ENCODE results near the gene UNC13C.
"Not testable (repeated sequence)": the region's sequence is repeated elsewhere in the genome, so short reads cannot be mapped to it uniquely, and the experiment has no call there.

UNC13C gene

DNA sequence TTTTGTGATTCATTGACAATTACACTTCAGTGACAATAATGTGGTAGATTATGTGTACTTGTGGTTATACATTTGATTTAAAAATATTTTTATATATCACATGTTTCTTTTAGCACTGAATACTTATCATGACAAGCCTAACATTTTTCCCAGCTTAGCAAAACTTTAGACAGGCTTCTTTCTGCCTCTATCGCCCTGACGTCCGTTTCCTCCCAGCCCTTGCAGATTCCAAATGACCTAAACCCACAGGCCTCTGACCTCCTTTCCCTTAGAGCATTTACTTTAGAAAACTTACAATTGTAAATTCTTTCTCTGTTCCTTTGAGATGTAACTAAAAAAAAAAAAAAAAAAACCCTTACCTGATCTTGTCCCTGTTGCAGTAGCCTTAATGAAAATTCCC lies 326.1 kb downstream of the UNC13C start:
- DNase-seq (ENCODE audit: low spot score), result no peak

DNA sequence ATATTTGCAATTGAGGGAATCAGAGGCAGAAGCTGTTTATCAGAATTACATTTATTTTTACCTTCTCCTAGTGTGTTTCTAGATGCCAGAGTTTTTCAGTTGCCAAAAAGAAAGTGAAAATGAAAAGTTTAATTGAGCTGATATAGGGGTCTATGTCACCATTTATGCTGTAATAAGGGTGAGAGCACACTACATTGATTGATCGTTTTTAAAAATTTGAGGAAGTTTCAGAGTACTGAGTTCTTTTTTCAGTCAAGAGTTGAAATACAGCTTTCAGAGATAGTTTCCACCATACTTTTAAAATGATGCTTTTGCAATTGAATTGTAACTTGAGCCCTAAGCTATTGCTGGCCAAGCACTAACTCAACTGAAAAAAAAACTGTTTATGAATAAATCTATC lies 326.9 kb downstream of the UNC13C start:
- DNase-seq (ENCODE audit: low spot score), result no peak

DNA sequence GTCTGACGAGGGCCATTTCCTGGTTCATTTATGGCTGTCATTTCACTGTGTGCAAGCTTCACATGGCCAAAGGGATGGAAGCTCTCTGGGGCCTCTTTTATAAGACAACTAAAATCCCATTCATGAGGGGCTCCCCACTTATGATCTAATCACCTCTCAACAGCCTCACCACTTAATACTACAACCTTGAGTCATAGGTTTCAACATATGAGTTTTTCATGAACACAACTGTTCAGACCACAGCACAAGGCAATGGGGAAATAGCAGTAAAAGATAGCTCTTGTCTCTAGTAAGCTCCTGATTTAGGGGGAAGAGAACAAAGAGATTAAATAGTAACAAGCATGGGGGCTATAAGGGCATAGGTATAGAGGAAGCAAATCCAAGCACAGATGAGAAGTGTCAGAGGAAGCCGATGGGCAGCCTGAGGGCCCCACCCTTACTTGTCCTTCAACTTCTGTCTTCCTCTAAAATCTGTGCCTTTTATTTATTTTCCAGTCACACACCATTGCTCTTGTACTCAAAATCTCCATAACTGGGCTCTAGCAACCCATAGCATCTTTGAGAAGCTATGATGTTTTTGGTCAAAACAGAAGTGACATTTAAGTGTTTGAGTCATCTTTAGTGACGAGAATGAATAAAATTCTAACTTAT lies 329.1 kb downstream of the UNC13C start:
- no peak for DNase-seq (ENCODE audit: low spot score)

DNA sequence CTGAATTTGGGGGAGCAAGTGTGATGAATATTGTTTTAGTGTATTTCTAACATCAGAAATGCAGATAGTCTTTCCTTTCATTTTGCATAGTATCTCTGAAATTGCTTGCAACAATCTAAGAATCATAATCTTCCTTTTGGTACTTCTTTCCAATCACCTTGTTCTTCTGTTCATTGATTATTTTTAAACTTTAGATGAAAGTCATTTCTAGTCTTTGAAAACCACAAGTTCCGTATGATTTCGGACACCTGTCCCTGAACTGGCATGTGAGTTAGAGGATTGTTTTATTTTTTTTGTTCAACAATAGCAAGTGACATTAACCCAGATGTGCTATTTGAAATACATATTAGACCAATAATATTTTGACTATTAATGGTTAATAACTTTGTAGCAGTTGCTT lies 329.7 kb downstream of the UNC13C start:
- no peak for DNase-seq (ENCODE audit: low spot score)

DNA sequence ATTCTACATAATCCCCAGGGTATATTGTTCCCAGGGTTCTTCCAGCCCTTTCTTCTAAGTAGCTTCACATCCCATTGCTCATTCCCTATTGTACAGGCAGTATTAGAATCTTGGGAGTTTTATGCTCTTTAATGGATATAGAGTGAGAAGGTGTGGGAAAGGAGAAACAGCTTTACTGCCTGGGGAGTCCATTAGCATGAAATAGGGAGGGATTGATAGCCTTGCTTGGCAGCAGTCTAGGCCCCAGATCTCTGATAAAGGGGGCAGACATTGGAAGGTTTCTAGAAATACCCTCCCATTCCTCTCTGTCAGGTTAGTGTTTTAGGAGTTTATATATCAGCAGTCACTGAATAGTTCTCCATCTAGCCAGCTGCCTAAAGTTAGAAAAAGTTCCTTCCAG lies 334.3 kb downstream of the UNC13C start:
- DNase-seq (ENCODE audit: low spot score), result no peak

DNA sequence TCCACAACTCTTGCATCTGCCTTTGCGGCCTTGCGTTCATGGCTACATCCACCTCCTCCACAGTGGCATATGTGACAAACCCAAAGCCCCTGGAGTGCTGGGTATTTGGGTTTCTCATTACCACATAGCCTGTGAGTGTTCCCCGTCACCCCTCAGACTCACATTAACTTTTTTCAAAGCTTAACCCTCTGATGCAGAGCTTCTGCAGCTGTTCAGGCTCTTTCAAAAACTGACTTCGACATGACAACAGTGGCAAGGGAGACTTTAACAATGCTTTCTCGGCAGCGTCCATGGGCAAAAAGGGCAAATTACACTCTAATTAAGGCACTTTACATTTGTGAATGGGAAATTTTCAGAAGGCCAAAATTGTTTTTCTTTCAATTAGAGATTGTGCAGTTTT lies 343.2 kb downstream of the UNC13C start:
- DNase-seq (ENCODE audit: low spot score), result no peak

DNA sequence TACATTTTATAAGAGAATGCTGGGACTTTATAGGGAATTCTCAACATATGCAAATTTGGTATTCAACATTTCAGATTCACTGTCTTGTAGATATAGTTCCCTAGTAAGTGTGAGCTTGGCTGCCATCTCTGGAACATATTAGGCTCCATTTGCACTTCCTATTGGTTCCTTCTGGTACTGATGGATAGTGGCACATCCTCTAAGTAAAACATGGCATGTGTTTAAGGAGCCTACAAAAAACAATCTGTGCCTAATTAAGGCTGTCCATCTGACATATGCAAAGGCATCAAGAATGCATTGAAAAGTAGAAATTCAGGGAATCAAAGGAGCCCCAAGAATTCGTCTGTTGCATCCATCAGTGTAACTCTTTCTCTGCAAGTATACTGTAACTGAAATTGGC lies 344.1 kb downstream of the UNC13C start:
- DNase-seq (ENCODE audit: low spot score), result no peak

DNA sequence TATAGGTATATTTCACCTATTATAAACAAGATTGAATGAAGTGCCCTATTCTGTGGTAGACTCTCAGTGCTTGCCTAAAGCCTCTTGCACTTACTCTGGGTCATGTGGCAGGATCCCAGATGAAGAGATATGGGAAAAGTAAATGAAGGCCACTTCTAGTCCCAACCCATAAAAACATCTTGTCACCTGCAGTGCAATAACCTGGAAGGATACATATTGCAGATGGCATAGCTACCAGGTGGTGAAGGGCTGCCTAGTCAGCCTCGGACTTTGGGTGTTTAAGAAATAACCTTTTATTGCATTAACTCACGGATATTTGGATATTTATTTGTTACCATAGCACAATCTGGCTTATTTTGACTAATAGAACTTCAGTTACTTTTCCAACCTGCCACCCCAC lies 367.1 kb downstream of the UNC13C start:
- DNase-seq (ENCODE audit: low spot score), result no peak

DNA sequence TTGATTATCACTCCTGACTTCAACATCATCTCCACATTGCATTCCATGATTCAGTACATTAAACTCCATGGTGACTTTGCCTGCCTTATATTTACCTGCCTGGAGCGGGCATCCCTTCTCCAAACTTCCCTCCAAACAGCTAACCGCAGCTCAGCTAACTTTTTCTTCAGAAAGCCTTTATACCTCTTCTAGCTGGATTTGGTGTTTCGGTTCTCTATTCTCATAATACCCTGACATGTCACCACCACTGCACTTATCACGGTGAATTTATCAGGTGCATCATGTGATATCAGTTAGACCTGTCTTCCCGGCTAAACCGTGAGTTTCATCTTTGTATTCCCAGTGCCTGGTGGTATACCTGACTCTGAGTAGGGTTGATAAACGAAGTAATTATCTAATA lies 367.6 kb downstream of the UNC13C start:
- DNase-seq (ENCODE audit: low spot score), result no peak

DNA sequence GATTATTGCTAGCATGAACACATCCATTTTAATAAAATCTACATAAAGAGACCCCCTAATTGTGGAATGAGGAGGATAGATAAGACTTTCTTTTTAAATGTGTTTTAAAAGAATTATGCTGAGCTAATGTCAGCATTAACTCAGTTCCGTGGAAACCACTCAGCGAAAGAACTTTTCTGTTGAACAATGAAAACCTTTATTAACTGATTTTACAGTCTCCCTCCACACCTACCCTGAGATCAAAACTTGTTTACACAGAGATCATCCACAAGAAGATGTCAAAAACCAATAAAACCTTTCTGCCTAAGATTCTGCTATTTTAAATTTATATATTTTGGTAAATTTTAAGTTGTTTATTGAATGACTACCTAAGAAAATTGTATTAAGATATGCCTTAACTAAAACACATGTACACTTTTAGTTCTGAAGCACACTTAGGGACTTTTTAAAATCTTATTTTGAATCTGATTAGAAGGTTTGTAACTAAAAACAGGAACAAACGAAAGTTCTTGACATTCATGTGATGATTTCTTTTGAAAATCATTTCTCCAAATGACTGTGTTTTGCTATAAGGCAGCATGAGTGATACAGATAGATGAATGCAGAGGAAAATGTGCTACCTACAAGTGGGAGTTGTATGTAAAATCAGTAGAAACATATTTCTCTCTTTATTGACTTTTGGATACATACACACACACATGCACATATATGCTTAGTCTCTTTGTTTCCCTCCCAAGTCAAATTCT lies 369.0 kb downstream of the UNC13C start:
- DNase-seq (ENCODE audit: low spot score), result no peak

DNA sequence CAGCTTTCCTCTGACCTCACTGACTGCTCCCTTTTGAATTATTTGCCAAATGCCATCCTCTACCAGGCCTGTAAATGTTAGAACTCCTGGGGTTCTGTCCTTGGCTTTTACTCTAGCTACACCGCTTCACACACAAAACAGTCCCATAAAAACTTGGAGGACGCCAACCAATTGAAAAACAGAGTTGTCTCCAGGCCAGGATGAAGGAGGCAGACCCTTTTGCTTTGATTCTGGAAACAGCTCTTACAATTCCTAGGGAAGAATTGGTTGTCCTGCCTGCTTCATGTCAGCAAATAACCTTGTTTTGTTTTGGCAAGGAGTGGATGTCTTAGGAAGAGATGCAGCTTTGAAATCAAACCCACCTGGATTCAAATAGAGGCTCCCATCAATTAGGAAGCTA lies 375.5 kb downstream of the UNC13C start:
- no peak for DNase-seq (ENCODE audit: low spot score)

DNA sequence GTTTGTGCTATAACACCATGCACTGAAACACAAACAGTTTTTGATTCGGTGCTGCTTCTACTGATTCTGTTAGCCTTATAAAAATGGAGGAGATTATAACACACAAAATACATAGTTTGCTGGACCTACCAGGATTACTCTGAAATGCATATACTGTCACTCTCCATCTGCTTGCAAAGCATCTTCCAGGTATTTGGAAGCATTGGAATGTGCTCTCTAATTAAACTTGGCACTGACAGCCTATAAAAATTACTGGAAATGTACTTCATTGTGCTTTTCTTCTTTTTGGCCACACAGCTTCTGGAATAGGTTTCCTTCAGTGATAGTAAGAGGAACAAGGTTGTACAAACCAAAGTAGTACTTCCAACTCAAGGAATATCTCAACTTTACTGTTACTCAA lies 376.1 kb downstream of the UNC13C start:
- no peak for DNase-seq (ENCODE audit: low spot score)

DNA sequence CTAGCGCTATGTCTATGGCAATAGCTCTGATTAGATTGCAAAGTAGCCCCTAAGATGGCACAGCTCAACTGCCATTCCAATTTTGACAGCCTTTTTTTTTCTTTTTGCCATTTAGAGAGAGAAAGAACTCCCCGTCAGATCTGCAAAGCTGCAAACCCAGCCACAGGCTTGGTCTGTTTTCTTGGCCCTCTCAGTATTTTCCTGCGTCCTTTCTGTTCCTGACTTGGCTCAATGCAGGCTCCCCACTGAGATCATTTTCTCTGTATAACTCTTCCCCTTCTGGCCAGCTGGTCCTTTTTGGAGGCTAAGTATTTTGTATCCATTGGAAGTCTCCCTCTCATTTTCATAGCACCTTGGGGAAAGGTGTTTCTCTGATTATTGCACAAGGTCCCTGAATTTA lies 386.7 kb downstream of the UNC13C start:
- DNase-seq (ENCODE audit: low spot score), result no peak

DNA sequence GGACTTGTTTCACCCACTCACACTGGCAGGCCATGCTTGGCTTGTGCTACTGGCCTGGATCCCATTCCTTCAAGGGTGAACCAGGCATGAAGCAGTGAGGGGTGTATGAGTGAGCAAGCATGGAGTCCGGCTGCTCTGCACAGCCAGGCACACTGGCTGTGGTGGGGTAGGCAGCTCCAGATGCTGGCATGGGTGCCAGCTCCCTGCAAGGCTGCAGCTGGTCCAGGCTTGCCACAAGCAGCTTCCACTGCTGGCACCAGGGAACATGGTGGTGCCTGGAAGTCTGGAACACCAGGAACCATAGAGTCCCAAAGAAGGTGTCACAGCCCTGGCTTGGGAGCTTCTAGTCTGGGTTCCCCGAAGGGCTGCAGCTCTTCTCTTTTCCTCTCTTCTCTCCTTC lies 395.1 kb downstream of the UNC13C start:
- no peak for DNase-seq (ENCODE audit: low spot score)

DNA sequence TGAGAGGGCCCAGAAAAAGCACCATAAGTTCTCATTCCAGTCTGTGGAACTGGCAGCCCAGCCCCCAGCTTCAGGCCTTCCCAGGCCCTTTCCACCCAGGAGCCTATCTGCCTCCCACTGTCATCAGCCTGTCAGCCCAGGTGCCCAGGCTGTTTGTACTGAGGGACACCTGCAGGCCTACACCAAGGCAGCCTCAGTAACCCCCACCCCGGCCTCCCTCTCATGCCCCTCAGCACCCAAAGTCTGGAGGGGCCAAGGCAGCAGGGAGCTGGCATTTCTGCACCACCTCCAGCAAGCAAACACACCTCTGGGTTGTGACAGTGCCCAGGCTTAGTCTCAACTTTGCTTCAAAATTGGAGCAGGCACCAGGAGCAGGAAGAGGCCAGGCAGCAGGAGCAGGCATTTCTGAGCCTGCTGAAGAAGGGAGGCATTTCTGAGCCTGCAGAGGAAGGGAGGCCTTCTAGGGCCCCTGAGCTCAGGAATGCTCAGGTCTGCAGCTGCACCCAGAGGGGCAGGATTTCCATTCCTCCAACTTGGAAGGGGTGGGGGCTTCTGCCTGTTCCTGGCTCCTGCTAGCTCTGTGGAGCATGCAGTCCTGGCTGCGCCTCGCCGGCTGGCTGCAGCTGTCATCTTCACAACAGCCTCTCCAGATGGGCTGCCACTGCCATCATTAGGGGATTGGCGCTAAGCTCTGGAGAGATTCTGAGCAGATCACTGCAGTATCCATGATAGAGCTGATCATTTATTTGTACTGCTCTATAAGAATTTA lies 396.1 kb downstream of the UNC13C start:
- no peak for DNase-seq (ENCODE audit: low spot score)

DNA sequence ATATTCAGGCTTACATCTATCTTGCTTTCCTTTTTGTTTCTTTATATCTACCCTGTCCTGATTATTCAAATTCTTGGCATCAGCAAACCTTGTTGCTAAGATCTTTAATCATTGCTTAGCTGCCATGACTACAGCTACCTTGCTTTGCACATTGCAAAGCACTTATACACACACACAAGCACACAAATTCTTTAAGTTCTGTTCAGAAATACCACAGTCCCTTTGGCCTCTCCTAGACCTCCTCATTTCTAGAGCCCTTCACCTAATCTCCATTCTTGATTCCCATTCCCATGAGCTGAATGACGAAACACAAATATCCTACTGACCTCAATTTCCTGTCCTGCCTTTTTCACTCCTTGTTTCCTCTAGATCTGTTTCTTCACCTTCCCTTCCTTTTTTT lies 409.6 kb downstream of the UNC13C start:
- DNase-seq (ENCODE audit: low spot score), result no peak

DNA sequence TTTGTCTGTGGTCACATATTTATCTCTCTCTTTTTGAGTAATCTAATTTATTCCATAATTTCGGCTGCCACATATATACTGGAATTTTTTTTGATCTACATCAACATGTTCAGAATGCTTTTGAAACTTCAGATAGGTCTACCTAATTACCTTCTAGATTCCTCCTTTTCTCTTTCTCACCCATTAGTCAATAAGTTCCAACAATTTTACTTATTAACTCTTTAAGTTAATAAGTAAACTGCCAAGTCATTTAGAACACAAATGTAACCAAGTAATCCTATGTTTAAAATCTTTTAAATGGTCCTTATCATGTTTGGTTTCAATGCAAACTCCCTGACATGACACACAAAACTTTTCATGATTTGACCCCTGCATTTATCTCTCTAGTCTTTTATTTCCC lies 410.5 kb downstream of the UNC13C start:
- no peak for DNase-seq (ENCODE audit: low spot score)

DNA sequence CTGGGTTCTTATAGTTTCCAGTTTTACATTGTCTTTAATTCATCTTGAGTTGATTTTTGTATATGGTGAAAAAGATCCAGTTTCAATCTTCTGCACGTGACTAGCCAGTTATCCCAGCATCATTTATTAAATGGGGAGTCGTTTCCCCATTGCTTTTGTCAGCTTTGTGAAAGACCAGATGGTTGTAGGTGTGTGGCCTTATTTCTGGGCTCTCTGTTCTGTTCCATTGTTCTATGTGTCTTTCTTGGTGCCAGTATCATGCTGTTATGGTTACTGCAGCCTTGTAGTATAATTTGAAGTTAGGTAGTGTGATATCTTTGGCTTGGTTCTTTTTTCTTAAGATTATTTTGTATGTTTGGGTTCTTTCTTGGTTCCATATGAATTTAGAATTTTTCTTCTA lies 432.2 kb downstream of the UNC13C start:
- no peak for DNase-seq (ENCODE audit: low spot score)

DNA sequence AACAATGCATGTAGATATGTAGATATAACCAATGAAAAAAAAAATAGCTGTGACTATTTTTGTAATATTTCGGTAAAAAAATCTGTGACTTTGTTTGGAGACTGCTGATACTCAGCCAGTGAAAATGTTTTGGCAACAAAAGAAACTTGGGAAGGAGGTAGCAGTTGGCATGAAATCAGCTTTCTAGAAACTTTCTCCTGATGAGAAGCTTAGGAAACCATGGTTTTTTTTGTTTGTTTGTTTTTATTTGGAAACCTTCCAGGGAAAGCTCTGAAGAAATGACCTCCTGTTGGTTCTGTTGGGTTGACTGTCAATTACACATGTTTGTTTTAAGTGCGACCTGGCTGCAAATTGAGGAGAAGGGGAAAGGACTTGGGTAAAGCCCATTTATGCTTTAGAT lies 445.9 kb downstream of the UNC13C start:
- DNase-seq (ENCODE audit: low spot score), result no peak

DNA sequence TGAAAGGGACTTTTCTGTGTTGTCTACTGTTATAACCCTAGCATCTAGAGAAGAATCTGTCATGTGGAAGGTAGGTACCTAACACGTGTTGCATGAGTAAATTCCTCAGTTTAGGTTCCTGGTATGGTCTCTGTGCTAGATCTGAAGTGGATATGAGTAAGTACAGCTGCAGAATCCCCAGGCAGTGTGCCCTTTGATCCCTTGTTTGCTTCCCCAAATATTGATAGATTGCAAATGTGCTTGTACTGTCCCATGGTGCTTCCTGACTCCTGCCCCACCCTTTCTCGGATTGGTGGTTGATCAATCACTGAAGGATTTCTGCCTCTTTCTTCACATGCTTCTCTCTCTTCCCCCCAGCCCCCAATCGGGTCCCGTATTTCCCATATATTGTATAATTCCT lies 450.4 kb downstream of the UNC13C start:
- DNase-seq (ENCODE audit: low spot score), result no peak

DNA sequence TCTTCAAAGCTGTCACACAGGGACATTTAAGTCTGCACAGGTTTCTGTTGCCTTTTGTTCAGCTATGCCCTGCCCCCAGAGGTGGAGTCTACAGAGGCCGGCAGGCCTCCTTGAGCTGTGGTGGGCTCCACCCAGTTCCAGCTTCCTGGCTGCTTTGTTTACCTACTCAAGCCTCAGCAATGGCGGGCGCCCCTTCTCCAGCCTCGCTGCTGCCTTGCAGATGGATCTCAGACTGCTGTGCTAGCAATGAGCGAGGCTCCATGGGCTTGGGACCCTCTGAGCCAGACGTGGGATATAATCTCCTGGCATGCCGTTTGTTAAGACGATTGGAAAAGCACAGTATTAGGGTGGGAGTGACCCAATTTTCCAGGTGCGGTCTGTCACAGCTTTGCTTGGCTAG lies 472.0 kb downstream of the UNC13C start:
- DNase-seq (ENCODE audit: low spot score), result not testable (repeated sequence)

DNA sequence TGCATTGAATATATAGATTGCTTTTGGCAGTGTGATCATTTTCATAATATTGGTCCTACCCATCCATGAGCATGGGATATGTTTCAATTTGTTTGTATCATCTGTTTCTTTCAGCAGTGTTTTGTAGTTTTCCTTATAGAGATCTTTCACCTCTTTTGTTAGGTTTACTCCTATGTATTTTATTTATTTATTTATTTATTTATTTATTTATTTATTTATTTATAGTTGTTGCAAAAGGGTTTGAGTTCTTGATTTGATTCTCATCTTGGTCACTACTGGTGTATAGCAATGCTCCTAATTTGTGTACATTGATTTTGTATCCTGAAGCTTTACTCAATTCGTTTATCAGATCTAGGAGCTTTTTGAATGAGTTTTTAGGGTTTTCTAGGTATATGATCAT lies 478.2 kb downstream of the UNC13C start:
- DNase-seq (ENCODE audit: low spot score), result no peak

DNA sequence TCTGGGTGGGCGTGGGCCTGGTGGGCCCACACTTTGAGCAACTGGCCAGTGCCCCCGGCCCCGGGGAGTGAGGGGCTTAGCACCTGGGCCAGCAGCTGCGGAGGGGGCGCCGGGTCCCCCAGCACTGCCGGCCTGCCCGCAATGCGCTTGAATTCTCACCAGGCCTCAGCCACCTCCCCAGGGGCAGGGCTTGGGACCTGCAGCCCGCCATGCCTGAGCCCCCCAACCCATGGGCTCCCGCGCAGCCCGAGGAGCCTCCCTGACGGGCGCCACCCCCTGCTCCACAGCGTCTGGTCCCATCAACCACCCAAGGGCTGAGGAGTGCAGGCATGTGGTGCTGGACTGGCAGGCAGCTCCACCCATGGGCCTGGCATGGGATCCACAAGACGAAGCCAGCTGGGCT lies 484.3 kb downstream of the UNC13C start:
- DNase-seq (ENCODE audit: low spot score), result no peak
